Choroid plexus epithelial cell (primary cell): ENCODE results near the gene ARMC6.

ENCODE experiments used
- DNase-seq: peaks from one replicate; pipeline ENCODE4 v3.0.0-alpha.2; 2010; ENCODE audit warnings: low read depth
- H3K4me3 ChIP-seq: 2 replicates; pipeline ENCODE4 v1.5.1; 2011; ENCODE audit warnings: low read depth, mild to moderate bottlenecking, control low read depth, low read length, moderate library complexity
- CTCF ChIP-seq: conservative IDR thresholded peaks from 2 replicates; pipeline ENCODE4 v1.5.1; 2011; ENCODE audit warnings: low read depth, mild to moderate bottlenecking, control low read depth, inconsistent platforms, low read length, moderate library complexity

Gene ARMC6

GRCh38 chr19:19031891-19032290, 1.5 kb upstream of the ARMC6 start:
- no peak for TF ChIP-seq CTCF
- peak overlapping the region; percentile 97 for H3K4me3 ChIP-seq
- peak; percentile 5 for DNase-seq

- no peak for TF ChIP-seq CTCF
- peak overlapping the region; percentile 97 for H3K4me3 ChIP-seq
- peak; percentile 94 for DNase-seq
Measured at GRCh38 chr19:19032420-19033175, 805 bp upstream of the ARMC6 start.

- no peak for TF ChIP-seq CTCF
- peak overlapping the region; percentile 97 for H3K4me3 ChIP-seq
- DNase-seq: no peak
Measured at GRCh38 chr19:19033176-19033425, 302 bp upstream of the ARMC6 start.

- peak overlapping the region; percentile 97 for H3K4me3 ChIP-seq
- DNase-seq: peak; percentile 76
- TF ChIP-seq CTCF: no peak
Measured at GRCh38 chr19:19034204-19034624, 811 bp downstream of the ARMC6 start.

GRCh38 chr19:19039901-19040300, 6.5 kb downstream of the ARMC6 start:
- TF ChIP-seq CTCF: no peak
- H3K4me3 ChIP-seq: no peak overlapping the region
- no peak for DNase-seq

- DNase-seq: peak; percentile 96
Measured at GRCh38 chr19:19040417-19040816, 7.0 kb downstream of the ARMC6 start.

More at GRCh38 chr19:19040417-19040816, 7.0 kb downstream of the ARMC6 start:
- no peak overlapping the region for H3K4me3 ChIP-seq
- no peak for TF ChIP-seq CTCF
